Measurements from ENCODE around the gene RBCK1.

- TF ChIP-seq CTCF (IDR thresholded peaks at IDR 0.05) (no peak), POLR2A (IDR thresholded peaks at IDR 0.05) (no peak), EP300 (IDR thresholded peaks at IDR 0.05) (no peak)
These were observed 26.7 kb downstream of the RBCK1 start for GRCh38 chr20:434661-435419.

All from ovary (tissue), 3 donors.